GM06990 (cell line): Measurements from ENCODE around the gene ARHGEF9.
"Not testable (repeated sequence)": the region's sequence is repeated elsewhere in the genome, so short reads cannot be mapped to it uniquely, and the experiment has no call there.

ENCODE experiments used
- DNase-seq: peaks from one replicate; pipeline ENCODE4 v3.0.0-alpha.2; 2011; ENCODE audit not compliant: insufficient read length; ENCODE audit errors: extremely low read depth
- H3K27me3 ChIP-seq: replicated peaks from 2 replicates; pipeline ENCODE4 v1.6.0; 2011; ENCODE audit warnings: low read length; ENCODE audit not compliant: control insufficient read depth, insufficient read depth
- H3K36me3 ChIP-seq: 2 replicates; pipeline ENCODE4 v1.5.1; 2011; ENCODE audit warnings: low read length; ENCODE audit not compliant: control insufficient read depth, insufficient read depth
- H3K4me3 ChIP-seq: replicated peaks from 2 replicates; pipeline ENCODE4 v1.5.1; 2011; ENCODE audit warnings: low read depth, mild to moderate bottlenecking, control low read depth, low read length
- TF ChIP-seq, protein P1 (sequence below): IDR thresholded peaks from 2 replicates; pipeline ENCODE4 v1.5.1; 2011; ENCODE audit warnings: low read length, control low read depth, mild to moderate bottlenecking, inconsistent platforms; ENCODE audit not compliant: insufficient read depth, poor library complexity, severe bottlenecking

Gene ARHGEF9

GRCh38 chrX:63784902-63785707 is at the start of gene ARHGEF9:
ARHGEF9 (minus strand) TSS chrX:63785214; CDS start chrX:63785145, 69 bp downstream.
- TF ChIP-seq, protein P1, sequence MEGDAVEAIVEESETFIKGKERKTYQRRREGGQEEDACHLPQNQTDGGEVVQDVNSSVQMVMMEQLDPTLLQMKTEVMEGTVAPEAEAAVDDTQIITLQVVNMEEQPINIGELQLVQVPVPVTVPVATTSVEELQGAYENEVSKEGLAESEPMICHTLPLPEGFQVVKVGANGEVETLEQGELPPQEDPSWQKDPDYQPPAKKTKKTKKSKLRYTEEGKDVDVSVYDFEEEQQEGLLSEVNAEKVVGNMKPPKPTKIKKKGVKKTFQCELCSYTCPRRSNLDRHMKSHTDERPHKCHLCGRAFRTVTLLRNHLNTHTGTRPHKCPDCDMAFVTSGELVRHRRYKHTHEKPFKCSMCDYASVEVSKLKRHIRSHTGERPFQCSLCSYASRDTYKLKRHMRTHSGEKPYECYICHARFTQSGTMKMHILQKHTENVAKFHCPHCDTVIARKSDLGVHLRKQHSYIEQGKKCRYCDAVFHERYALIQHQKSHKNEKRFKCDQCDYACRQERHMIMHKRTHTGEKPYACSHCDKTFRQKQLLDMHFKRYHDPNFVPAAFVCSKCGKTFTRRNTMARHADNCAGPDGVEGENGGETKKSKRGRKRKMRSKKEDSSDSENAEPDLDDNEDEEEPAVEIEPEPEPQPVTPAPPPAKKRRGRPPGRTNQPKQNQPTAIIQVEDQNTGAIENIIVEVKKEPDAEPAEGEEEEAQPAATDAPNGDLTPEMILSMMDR = no peak
- peak; percentile 14 for DNase-seq
- Histone ChIP-seq H3K36me3 (no peaks in the 10 kb centered on the region), H3K27me3 (no peaks in the 10 kb centered on the region), H3K4me3 (no peak within 1 kb of the TSS)

DNA sequence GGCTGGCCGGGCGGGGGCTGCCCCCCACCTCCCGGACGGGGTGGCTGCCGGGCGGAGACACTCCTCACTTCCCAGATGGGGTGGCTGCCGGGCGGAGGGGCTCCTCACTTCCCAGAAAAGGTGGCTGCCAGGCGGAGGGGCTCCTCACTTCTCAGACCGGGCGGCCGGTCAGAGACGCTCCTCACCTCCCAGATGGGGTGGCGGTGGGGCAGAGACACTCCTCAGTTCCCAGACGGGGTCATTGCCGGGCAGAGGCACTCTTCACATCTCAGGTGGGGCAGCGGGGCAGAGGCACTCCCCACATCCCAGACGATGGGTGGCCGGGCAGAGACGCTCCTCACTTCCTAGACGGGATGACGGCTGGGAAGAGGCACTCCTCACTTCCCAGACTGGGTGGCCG is 40.4 kb upstream of the ARHGEF9 start:
- H3K27me3 ChIP-seq, DNase-seq, H3K36me3 ChIP-seq, H3K4me3 ChIP-seq: not testable (repeated sequence)

DNA sequence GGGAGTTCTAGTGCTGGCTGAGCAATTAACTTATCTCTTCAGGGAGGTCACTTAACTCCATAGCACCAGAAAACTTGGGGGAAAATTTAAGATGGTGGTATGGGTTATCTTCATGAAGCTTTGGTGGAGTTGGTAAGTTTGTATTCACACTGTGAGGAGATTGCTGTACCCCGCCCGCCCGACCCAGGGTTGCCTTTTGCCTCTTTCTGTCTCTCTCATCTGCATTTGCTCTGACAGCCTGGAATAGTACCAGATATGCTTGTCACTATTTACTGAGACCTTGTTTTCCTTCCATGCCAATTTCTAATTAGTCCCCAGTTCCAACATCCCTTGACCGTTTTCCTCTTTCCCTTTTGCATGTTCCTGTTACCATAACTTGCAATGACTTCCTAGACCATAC is 33.1 kb upstream of the ARHGEF9 start:
- Histone ChIP-seq H3K27me3 (no peaks in the 10 kb centered on the region), H3K36me3 (no peaks in the 10 kb centered on the region), H3K4me3 (no peak overlapping the region)
- TF ChIP-seq, protein P1 = no peak
- no peak for DNase-seq

DNA sequence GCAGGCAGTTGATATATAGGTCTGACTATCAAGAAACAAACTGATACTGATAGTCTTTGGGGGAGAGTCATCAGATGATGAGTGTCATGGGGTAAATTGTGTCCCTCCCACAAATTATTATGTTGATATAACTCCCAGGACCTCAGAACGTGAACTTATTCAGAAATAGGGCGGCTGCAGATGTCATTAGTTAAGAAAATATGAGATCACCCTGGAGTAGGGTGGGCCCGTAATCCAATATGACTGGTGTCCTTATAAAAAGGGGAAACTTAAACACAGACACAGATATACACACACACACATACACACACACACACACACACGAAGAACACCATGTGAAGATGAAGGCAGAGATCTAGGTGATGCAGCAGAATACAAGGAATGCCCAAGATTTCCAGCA is 32.7 kb upstream of the ARHGEF9 start:
- Histone ChIP-seq H3K4me3 (no peak overlapping the region), H3K27me3 (no peaks in the 10 kb centered on the region), H3K36me3 (no peaks in the 10 kb centered on the region)
- TF ChIP-seq, protein P1 = no peak
- DNase-seq = no peak

DNA sequence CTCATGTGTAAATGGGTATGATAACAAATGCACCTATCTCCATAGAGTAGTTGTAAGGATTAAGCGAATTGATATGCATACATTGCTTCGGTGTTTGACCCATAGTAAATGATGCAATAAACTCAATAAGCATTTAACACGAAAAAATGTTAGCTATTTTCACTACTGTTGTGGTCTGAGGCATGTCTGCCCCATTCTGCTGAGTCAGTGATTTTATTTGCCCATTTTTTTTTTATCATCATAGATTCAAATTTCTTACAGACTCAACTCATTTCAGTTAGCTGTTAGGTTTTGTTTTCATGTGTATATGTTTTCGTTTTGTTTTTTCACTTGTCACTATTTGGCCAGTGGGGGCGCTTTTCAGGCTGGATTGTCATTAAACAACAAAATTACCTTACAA is 27.8 kb upstream of the ARHGEF9 start:
- no peak overlapping the region for H3K4me3 ChIP-seq
- no peaks in the 10 kb centered on the region for H3K27me3 ChIP-seq
- TF ChIP-seq, protein P1 = no peak
- H3K36me3 ChIP-seq = no peaks in the 10 kb centered on the region
- no peak for DNase-seq

- Histone ChIP-seq H3K4me3 (no peak overlapping the region), H3K27me3 (no peaks in the 10 kb centered on the region), H3K36me3 (no peaks in the 10 kb centered on the region)
- TF ChIP-seq, protein P1 = no peak
- DNase-seq = no peak
Observed at GRCh38 chrX:63810746-63811145, 25.7 kb upstream of the ARHGEF9 start.
